HG02870 (cell line): ENCODE results near the gene MYCBPAP.

ENCODE experiments used
- ATAC-seq: cut with Tn5 transposase; IDR thresholded peaks from one replicate; pipeline ENCODE4 v1.9.1; 2021; ENCODE audit warnings: mild to moderate bottlenecking, moderate library complexity; ENCODE audit not compliant: unreplicated experiment

MYCBPAP gene

GRCh38 chr17:50549969-50550368 is 41.7 kb downstream of the MYCBPAP start:
- ATAC-seq = no peak

- no peak for ATAC-seq
These were observed 42.6 kb downstream of the MYCBPAP start for GRCh38 chr17:50550661-50551432.

- no peak for ATAC-seq
These were observed 43.2 kb downstream of the MYCBPAP start for GRCh38 chr17:50551433-50551815.

- no peak for ATAC-seq
These were observed 43.6 kb downstream of the MYCBPAP start for GRCh38 chr17:50551884-50552283.

- no peak for ATAC-seq
These were observed 46.0 kb downstream of the MYCBPAP start for GRCh38 chr17:50554201-50554600.

GRCh38 chr17:50556803-50557202 is 48.6 kb downstream of the MYCBPAP start:
- ATAC-seq = no peak

GRCh38 chr17:50557630-50558029 is 49.4 kb downstream of the MYCBPAP start:
- ATAC-seq = no peak

GRCh38 chr17:50558091-50558490 is 49.9 kb downstream of the MYCBPAP start:
- no peak for ATAC-seq

- no peak for ATAC-seq
These were observed 50.3 kb downstream of the MYCBPAP start for GRCh38 chr17:50558581-50558940.

- ATAC-seq = no peak
These were observed 50.8 kb downstream of the MYCBPAP start for GRCh38 chr17:50558941-50559614.

- ATAC-seq = no peak
These were observed 51.5 kb downstream of the MYCBPAP start for GRCh38 chr17:50559674-50560184.

GRCh38 chr17:50560185-50560824 is 52.1 kb downstream of the MYCBPAP start, which contains the start of gene CACNA1G:
Gene CACNA1G (plus strand): TSS chr17:50560715. CDS start chr17:50561460, 745 bp downstream.
- ATAC-seq = peak; percentile 85

GRCh38 chr17:50560931-50561745 is 52.9 kb downstream of the MYCBPAP start:
- ATAC-seq = no peak

- no peak for ATAC-seq
These were observed 53.5 kb downstream of the MYCBPAP start for GRCh38 chr17:50561746-50562141.

GRCh38 chr17:50562242-50563091 is 54.2 kb downstream of the MYCBPAP start:
- ATAC-seq = no peak

- ATAC-seq = no peak
These were observed 54.9 kb downstream of the MYCBPAP start for GRCh38 chr17:50563092-50563511.

- no peak for ATAC-seq
These were observed 56.7 kb downstream of the MYCBPAP start for GRCh38 chr17:50564916-50565315.

- ATAC-seq = no peak
These were observed 57.4 kb downstream of the MYCBPAP start for GRCh38 chr17:50565402-50566350.

GRCh38 chr17:50566886-50567285 is 58.6 kb downstream of the MYCBPAP start:
- ATAC-seq = no peak
